ENCODE results near the gene CALR. TPM values are rescaled to one million over a fixed set of nuclear protein-coding genes. Genes with fewer than 3 reads are reported as not detected.

The CALR gene
- total and polyA plus RNA-seq, 2 donors (not counting 3 experiments of a cell fraction or from before 2014, with no cell fraction given) = 1,135 to 1,636 TPM

DNA sequence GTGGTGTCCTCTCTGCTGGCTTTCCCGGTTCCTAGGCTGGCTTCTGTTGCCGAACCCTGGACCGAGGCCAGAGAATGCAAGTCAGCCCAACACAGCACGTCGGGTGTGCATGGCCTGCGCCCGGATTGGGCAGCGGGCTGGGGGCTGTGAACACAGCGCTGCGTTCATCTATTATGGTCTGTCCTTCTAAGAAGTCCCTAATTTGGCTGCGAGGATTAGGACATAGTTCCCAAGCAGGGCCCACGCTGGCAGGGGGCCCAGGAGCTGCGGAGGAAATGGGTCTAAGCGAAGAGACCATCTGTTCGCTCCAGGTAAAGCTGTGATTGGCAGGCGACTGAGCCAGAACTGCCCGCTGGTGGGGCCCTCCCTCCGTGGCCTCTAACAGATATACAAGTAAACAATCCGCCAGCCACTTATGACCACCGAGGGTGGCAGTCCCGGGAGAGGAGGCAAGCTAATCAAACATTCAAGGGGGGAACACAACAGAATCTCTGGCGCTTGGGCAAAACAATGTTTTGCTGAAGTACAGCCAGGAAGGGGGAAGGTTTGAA lies 25.3 kb upstream of the CALR start:
- BruUV-seq (replicated peaks) = no TSS peak
- Histone ChIP-seq H3K9me3 (replicated peaks; ENCODE audit: control insufficient read depth, insufficient read depth, low read length) (no peaks in the 10 kb centered on the region), H2AFZ (ENCODE audit: low read depth, low read length) (no peak overlapping the region), H3K36me3 (ENCODE audit: control insufficient read depth in 2 of 2, extremely low read depth in 1 of 2, insufficient read depth in 2 of 2, low read length in 2 of 2) (no peaks in the 10 kb centered on the region), H3K9ac (replicated peaks; ENCODE audit: extremely low read depth, insufficient read depth, low read length) (no peak overlapping the region), H3K79me2 (ENCODE audit: control insufficient read depth, insufficient read depth, low read length) (no peaks in the 10 kb centered on the region), H3K9me1 (replicated peaks; ENCODE audit: control insufficient read depth, extremely low read depth, insufficient read depth, low read length) (no peaks in the 10 kb centered on the region), H3K27ac (ENCODE audit: insufficient read depth, low read depth, low read length) (no peak overlapping the region), H3K4me3 (replicated peaks in 1 of 3; ENCODE audit: insufficient read depth in 1 of 3, low read depth in 1 of 3, low read length in 3 of 3) (no peak overlapping the region), H3K27me3 (ENCODE audit: control insufficient read depth in 2 of 2, insufficient read depth in 2 of 2, low read length in 2 of 2) (peaks cover 3% of the 10 kb centered on the region in 2 experiments), H4K20me1 (replicated peaks; ENCODE audit: control insufficient read depth, extremely low read depth, insufficient read depth, low read length) (no peaks in the 10 kb centered on the region), H3K4me1 (ENCODE audit: control insufficient read depth, extremely low read depth, insufficient read depth, low read length) (no peaks in the 10 kb centered on the region), H3K4me2 (ENCODE audit: insufficient read depth, low read length) (no peak overlapping the region)
- ChIA-PET POLR2A (no interaction called here), CTCF (interaction anchor here (0.9 kb wide), 1 partner anchor 152 kb away, joined by 3 read pairs; no protein-coding TSS in a partner anchor)
- DNase-seq (ENCODE audit: low read depth, low spot score) (peak; percentile 31), FAIRE-seq (no peak)
- dilution Hi-C loops (cut with MboI; ENCODE audit: extremely low pct_ligation_motif_present, low sequenced_read_pairs) = no loop called here
- TF ChIP-seq, protein P1, sequence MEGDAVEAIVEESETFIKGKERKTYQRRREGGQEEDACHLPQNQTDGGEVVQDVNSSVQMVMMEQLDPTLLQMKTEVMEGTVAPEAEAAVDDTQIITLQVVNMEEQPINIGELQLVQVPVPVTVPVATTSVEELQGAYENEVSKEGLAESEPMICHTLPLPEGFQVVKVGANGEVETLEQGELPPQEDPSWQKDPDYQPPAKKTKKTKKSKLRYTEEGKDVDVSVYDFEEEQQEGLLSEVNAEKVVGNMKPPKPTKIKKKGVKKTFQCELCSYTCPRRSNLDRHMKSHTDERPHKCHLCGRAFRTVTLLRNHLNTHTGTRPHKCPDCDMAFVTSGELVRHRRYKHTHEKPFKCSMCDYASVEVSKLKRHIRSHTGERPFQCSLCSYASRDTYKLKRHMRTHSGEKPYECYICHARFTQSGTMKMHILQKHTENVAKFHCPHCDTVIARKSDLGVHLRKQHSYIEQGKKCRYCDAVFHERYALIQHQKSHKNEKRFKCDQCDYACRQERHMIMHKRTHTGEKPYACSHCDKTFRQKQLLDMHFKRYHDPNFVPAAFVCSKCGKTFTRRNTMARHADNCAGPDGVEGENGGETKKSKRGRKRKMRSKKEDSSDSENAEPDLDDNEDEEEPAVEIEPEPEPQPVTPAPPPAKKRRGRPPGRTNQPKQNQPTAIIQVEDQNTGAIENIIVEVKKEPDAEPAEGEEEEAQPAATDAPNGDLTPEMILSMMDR (IDR thresholded peaks at IDR 0.05; ENCODE audit: extremely low read depth in 1 of 2, insufficient read depth in 1 of 2, low read depth in 1 of 2, low read length in 2 of 2) = no peak
- TF ChIP-seq FOS (IDR thresholded peaks at IDR 0.05; ENCODE audit: borderline replicate concordance, insufficient read depth, low read length) (no peak), EZH2 (IDR thresholded peaks at IDR 0.05; ENCODE audit: borderline replicate concordance, low read depth, low read length, severe bottlenecking) (no peak), GATA2 (IDR thresholded peaks at IDR 0.05; ENCODE audit: insufficient read depth, insufficient read length, low read depth, low read length) (no peak), JUN (IDR thresholded peaks at IDR 0.05; ENCODE audit: borderline replicate concordance, insufficient read depth, insufficient read length, low read depth) (no peak), POLR2AphosphoS5 (IDR thresholded peaks at IDR 0.05; ENCODE audit: insufficient read depth, low read depth, low read length) (no peak), POLR2A (IDR thresholded peaks at IDR 0.05; ENCODE audit: low read depth, low read length) (no peak), MAX (IDR thresholded peaks at IDR 0.05; ENCODE audit: insufficient read depth, insufficient read length) (no peak), MYC (IDR thresholded peaks at IDR 0.05; ENCODE audit: low read depth, low read length) (no peak)
- intact Hi-C loops (cut with micrococcal nuclease) = no loop called here

Measured in endothelial cell of umbilical vein (primary cell).